ENCODE results near the gene STK4. TPM values are rescaled to one million over a fixed set of nuclear protein-coding genes. Genes with fewer than 3 reads are reported as not detected.
A peak's percentile ranks its signal among the peaks of the same experiment; 100 is the strongest.

Gene STK4
- total RNA-seq, 1 experiment from 2014 or later, result 19.5 TPM

DNA sequence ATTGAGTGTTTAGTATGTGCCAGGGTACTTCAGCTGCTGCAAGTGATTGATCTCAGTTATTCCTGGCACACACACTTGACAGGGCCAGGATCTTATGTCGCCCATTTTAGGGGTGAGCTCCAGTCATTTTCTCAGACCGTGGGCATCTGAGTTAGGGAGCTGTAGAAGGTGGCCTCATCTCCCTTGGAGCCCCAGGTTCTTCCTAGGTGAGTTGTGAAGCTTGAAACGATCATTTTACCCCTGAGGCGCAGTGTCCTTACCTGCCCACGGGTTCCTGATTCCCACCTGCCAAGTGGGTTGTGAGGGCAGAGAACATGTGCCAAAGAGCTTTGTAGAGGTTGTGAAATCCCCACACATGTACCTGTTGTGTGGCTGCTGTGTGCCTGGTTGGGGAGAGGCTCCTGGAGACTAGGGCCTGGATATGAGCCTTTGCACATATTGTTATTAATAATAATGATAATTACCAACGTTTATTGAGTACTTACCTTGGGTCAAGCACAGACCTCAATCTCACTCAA, 135.1 kb downstream of the STK4 start:
- DNase-seq (ENCODE audit: low read depth in 1 of 2, low spot score in 2 of 2), result no peak
- H3K4me1 ChIP-seq (replicated peaks), result peaks cover 10% of the 10 kb centered on the region
- H3K36me3 ChIP-seq, result no peaks in the 10 kb centered on the region
- no peaks in the 10 kb centered on the region for H3K9me3 ChIP-seq (replicated peaks)
- no peak overlapping the region for H3K4me3 ChIP-seq
- no peaks in the 10 kb centered on the region for H3K27me3 ChIP-seq (replicated peaks)
- H3K27ac ChIP-seq, result no peak overlapping the region

GRCh38 chr20:45103072-45103471, 136.8 kb downstream of the STK4 start:
- no peaks in the 10 kb centered on the region for H3K9me3 ChIP-seq (replicated peaks)
- no peak overlapping the region for H3K4me3 ChIP-seq
- H3K27me3 ChIP-seq (replicated peaks), result no peaks in the 10 kb centered on the region
- H3K36me3 ChIP-seq, result no peaks in the 10 kb centered on the region
- H3K27ac ChIP-seq, result no peak overlapping the region
- no peak for DNase-seq (ENCODE audit: low read depth in 1 of 2, low spot score in 2 of 2)
- peaks cover 10% of the 10 kb centered on the region for H3K4me1 ChIP-seq (replicated peaks)

GRCh38 chr20:45104786-45105185, 138.5 kb downstream of the STK4 start:
- Histone ChIP-seq H3K27me3 (replicated peaks) (no peaks in the 10 kb centered on the region), H3K36me3 (no peaks in the 10 kb centered on the region), H3K27ac (peak overlapping the region; percentile 11; the same call in 1 of the 2 replicates), H3K4me1 (replicated peaks) (peaks cover 10% of the 10 kb centered on the region), H3K9me3 (replicated peaks) (no peaks in the 10 kb centered on the region), H3K4me3 (no peak overlapping the region)
- peak; percentile 75 to 83 for DNase-seq (ENCODE audit: low read depth in 1 of 2, low spot score in 2 of 2)

GRCh38 chr20:45105317-45105716, 139.0 kb downstream of the STK4 start:
- no peaks in the 10 kb centered on the region for H3K9me3 ChIP-seq (replicated peaks)
- no peaks in the 10 kb centered on the region for H3K27me3 ChIP-seq (replicated peaks)
- DNase-seq (ENCODE audit: low read depth in 1 of 2, low spot score in 2 of 2), result no peak
- peak overlapping the region; percentile 11; the same call in 1 of the 2 replicates for H3K27ac ChIP-seq
- H3K36me3 ChIP-seq, result no peaks in the 10 kb centered on the region
- H3K4me1 ChIP-seq (replicated peaks), result peaks cover 10% of the 10 kb centered on the region
- H3K4me3 ChIP-seq, result no peak overlapping the region

- Histone ChIP-seq H3K36me3 (no peaks in the 10 kb centered on the region), H3K27me3 (replicated peaks) (no peaks in the 10 kb centered on the region), H3K9me3 (replicated peaks) (no peaks in the 10 kb centered on the region), H3K27ac (no peak overlapping the region), H3K4me3 (no peak overlapping the region), H3K4me1 (replicated peaks) (peaks cover 6% of the 10 kb centered on the region)
- no peak for DNase-seq (ENCODE audit: low read depth in 1 of 2, low spot score in 2 of 2)
Observed at GRCh38 chr20:45109634-45110033, 143.3 kb downstream of the STK4 start.

GRCh38 chr20:45110301-45110700, 144.0 kb downstream of the STK4 start:
- Histone ChIP-seq H3K4me1 (replicated peaks) (peaks cover under 1% of the 10 kb centered on the region; the same call in 1 of the 2 replicates), H3K27ac (no peak overlapping the region), H3K9me3 (replicated peaks) (no peaks in the 10 kb centered on the region), H3K4me3 (no peak overlapping the region), H3K36me3 (no peaks in the 10 kb centered on the region), H3K27me3 (replicated peaks) (no peaks in the 10 kb centered on the region)
- DNase-seq (ENCODE audit: low read depth in 1 of 2, low spot score in 2 of 2), result no peak

- Histone ChIP-seq H3K9me3 (replicated peaks) (no peaks in the 10 kb centered on the region), H3K27me3 (replicated peaks) (no peaks in the 10 kb centered on the region), H3K4me3 (no peak overlapping the region), H3K27ac (no peak overlapping the region), H3K36me3 (no peaks in the 10 kb centered on the region), H3K4me1 (replicated peaks) (no peaks in the 10 kb centered on the region)
- DNase-seq (ENCODE audit: low read depth in 1 of 2, low spot score in 2 of 2), result no peak
Observed at GRCh38 chr20:45111285-45111684, 145.0 kb downstream of the STK4 start.

DNA sequence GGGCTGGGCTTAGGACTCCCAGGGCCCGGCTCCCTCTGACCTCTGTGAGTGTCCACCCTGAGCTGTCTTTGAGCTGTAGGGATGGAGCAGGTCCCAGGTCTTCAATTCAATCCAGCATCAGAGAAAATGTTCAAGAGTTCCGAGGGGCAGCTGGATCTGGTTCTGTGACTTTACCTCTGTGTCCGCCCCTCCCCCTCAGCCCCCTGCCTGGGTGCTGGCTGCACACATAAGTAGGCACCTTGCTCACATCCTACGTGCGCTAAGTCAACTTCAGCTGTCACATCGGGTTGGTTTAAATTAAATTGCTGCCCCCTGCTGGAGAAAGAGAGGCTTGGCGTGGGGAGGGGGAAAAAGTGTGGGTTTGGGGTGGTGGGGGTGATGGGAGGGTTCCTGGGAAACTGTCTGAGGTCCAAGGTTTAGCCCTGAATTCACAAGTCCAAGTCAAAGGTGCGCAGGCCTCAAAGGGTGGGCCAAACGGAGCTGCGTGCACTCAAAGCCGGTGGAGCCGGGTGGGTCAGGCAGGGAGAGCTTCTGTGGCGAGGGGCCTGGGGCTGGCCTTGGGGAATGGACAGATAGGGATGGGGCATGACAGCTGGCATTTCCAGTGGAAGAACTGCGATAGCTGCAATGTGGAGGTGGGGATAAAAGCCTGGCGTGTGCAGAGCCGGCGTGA, 145.6 kb downstream of the STK4 start:
- no peak overlapping the region for H3K27ac ChIP-seq
- no peak overlapping the region for H3K4me3 ChIP-seq
- no peaks in the 10 kb centered on the region for H3K27me3 ChIP-seq (replicated peaks)
- H3K9me3 ChIP-seq (replicated peaks), result no peaks in the 10 kb centered on the region
- no peaks in the 10 kb centered on the region for H3K36me3 ChIP-seq
- H3K4me1 ChIP-seq (replicated peaks), result no peaks in the 10 kb centered on the region
- peak in 1 of 2 experiments; percentile 37 for DNase-seq (ENCODE audit: low read depth in 1 of 2, low spot score in 2 of 2)

DNA sequence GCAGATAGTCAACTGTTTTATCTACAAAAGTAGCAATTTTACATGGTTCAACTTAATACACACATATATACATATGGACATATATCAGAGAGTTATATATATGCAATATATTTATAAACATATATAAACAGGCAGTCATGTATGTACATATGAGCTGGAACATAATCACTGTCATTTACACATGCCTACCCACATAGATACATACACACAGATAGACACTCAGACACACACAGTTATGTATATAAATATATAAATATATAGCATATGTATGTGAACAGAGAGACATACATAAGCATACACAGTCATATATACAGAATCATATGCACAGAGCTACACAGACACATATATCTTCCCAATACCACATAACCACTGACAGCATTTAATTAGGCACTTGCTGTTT, 146.4 kb downstream of the STK4 start:
- no peak for DNase-seq (ENCODE audit: low read depth in 1 of 2, low spot score in 2 of 2)
- H3K4me1 ChIP-seq (replicated peaks), result no peaks in the 10 kb centered on the region
- no peaks in the 10 kb centered on the region for H3K27me3 ChIP-seq (replicated peaks)
- no peak overlapping the region for H3K27ac ChIP-seq
- no peak overlapping the region for H3K4me3 ChIP-seq
- H3K9me3 ChIP-seq (replicated peaks), result no peaks in the 10 kb centered on the region
- no peaks in the 10 kb centered on the region for H3K36me3 ChIP-seq

- H3K4me1 ChIP-seq (replicated peaks), result no peaks in the 10 kb centered on the region
- H3K4me3 ChIP-seq, result no peak overlapping the region
- H3K36me3 ChIP-seq, result no peaks in the 10 kb centered on the region
- DNase-seq (ENCODE audit: low read depth in 1 of 2, low spot score in 2 of 2), result peak in 1 of 2 experiments; percentile 29
- no peaks in the 10 kb centered on the region for H3K9me3 ChIP-seq (replicated peaks)
- H3K27ac ChIP-seq, result no peak overlapping the region
- H3K27me3 ChIP-seq (replicated peaks), result peaks cover 6% of the 10 kb centered on the region; the same call in 1 of the 2 replicates
Observed at GRCh38 chr20:45113865-45114264, 147.6 kb downstream of the STK4 start.

DNA sequence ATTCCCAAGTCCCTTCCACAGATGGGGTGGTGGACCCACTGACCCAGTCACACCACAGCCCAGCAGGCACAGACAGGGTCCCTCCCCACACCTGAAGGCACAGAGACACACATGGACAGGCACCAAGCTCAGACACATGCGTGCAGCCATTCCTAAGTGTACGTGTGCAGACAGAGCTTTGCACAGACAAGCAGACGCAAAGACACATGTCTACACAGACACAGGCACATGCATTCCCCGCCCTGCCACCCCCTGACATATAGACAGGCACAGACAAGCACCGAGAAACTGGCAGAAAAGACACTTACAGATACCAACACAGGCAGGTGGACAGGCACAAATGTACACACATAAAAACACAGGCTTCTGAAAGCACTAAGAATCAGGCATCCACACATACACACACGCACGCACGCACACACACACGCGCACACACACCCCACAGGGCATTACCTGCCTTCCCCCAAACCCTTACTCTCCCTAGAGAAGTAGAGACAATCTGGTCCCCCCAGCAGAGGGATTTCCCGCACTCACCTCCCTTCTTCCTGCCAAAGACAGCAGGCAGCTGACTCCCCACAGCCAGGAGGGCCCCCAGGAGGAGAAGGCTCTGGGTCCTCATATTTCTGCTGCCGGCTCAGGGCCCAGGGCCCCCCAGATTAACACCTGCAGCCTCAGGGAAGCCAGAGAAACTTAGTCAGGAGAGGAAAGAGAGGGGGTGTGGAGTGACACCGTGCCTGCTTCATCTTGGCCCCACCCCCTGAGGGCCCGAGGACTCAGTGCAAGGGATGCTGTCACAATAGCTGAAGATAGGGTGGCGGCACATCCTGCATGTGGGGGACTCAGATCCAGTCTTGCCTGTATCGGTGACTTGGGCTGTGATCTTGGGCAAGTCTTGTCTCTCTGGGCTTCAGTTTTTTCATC, 148.4 kb downstream of the STK4 start, which contains the start of gene WFDC5:
TSS of gene WFDC5 (minus strand) at position 710 of the 921 bp plus-strand sequence. CDS start at position 619, 91 bp downstream.
- Histone ChIP-seq H3K4me3 (no peak within 1 kb of the TSS), H3K9me3 (replicated peaks) (no peaks in the 10 kb centered on the region), H3K27ac (no peak within 1 kb of the TSS), H3K36me3 (no peaks in the 10 kb centered on the region), H3K27me3 (replicated peaks) (peaks cover 15% of the 10 kb centered on the region; the same call in 1 of the 2 replicates), H3K4me1 (replicated peaks) (no peaks in the 10 kb centered on the region)
- DNase-seq (ENCODE audit: low read depth in 1 of 2, low spot score in 2 of 2), result peak in 1 of 2 experiments; percentile 24

DNA sequence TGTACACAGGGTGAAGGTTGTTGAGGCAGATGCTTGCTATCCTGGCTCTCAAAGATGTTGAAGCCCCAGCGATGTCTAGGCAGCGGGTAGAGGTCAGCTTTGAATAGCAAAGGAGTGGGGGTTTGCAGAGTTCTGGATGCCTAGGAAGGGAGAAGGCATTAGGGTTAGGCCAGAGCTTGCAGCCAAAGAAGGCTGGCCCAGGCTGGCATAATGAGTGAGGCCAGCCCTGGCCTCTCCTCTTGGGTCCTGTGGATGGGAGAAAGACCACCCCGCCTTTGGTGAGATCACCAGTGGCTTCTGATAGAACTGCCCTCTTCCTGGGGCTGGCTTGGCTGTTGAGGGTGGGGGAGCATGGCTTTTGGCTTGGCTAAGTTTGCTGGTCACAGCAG, 149.1 kb downstream of the STK4 start:
- H3K27me3 ChIP-seq (replicated peaks), result peaks cover 15% of the 10 kb centered on the region; the same call in 1 of the 2 replicates
- H3K4me3 ChIP-seq, result no peak overlapping the region
- H3K4me1 ChIP-seq (replicated peaks), result no peaks in the 10 kb centered on the region
- H3K9me3 ChIP-seq (replicated peaks), result no peaks in the 10 kb centered on the region
- H3K27ac ChIP-seq, result no peak overlapping the region
- no peaks in the 10 kb centered on the region for H3K36me3 ChIP-seq
- DNase-seq (ENCODE audit: low read depth in 1 of 2, low spot score in 2 of 2), result no peak

DNA sequence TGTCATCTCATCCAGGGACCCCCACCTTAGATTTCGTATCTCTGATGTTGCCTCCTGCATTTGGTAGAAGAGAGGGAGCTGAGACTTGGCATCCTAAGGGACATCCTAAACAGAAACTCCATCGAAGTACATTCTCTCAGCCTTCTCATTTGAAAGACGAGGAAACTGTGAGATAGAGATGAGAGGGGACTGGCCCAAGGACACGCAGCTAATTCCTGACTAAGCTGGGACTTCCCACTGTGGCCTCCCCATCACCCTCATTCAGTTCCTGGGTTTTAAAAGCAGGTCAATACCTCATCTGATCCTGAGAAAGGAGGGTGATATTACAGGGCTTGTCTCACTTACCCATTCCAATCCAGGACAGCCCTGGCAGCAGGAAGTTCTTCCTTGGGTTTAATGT, 149.5 kb downstream of the STK4 start:
- peaks cover 15% of the 10 kb centered on the region; the same call in 1 of the 2 replicates for H3K27me3 ChIP-seq (replicated peaks)
- no peak overlapping the region for H3K4me3 ChIP-seq
- H3K4me1 ChIP-seq (replicated peaks), result no peaks in the 10 kb centered on the region

DNA sequence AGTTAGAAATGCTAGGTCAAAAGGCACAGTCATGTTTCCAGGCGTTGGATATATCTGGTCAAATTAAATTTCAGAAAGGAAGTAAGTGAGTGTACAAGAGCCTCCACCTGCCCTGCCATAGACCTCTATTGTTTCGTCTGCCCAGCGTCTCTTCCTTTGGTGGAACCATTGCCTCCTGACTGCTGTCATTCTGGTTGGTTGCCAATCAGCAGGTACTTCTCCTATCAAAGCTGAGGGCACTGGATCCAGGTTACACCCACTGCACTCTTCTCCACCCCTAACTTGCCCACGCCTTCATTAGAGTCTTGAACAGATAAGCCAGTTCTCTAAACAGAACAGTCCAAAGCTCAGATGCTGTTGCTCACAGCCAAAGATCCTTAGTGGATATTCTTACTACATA, 151.3 kb downstream of the STK4 start:
- no peak overlapping the region for H3K27ac ChIP-seq
- H3K36me3 ChIP-seq, result no peaks in the 10 kb centered on the region
- no peak overlapping the region for H3K4me3 ChIP-seq
- H3K4me1 ChIP-seq (replicated peaks), result no peaks in the 10 kb centered on the region
- peaks cover 15% of the 10 kb centered on the region for H3K27me3 ChIP-seq (replicated peaks)
- no peak for DNase-seq (ENCODE audit: low read depth in 1 of 2, low spot score in 2 of 2)
- H3K9me3 ChIP-seq (replicated peaks), result no peaks in the 10 kb centered on the region

More for the DNA sequence above, 149.5 kb downstream of the STK4 start:
- Histone ChIP-seq H3K27ac (no peak overlapping the region), H3K36me3 (no peaks in the 10 kb centered on the region), H3K9me3 (replicated peaks) (no peaks in the 10 kb centered on the region)
- no peak for DNase-seq (ENCODE audit: low read depth in 1 of 2, low spot score in 2 of 2)

All from SJSA1 (cell line).